ENCODE data around the gene RND2.

DNA sequence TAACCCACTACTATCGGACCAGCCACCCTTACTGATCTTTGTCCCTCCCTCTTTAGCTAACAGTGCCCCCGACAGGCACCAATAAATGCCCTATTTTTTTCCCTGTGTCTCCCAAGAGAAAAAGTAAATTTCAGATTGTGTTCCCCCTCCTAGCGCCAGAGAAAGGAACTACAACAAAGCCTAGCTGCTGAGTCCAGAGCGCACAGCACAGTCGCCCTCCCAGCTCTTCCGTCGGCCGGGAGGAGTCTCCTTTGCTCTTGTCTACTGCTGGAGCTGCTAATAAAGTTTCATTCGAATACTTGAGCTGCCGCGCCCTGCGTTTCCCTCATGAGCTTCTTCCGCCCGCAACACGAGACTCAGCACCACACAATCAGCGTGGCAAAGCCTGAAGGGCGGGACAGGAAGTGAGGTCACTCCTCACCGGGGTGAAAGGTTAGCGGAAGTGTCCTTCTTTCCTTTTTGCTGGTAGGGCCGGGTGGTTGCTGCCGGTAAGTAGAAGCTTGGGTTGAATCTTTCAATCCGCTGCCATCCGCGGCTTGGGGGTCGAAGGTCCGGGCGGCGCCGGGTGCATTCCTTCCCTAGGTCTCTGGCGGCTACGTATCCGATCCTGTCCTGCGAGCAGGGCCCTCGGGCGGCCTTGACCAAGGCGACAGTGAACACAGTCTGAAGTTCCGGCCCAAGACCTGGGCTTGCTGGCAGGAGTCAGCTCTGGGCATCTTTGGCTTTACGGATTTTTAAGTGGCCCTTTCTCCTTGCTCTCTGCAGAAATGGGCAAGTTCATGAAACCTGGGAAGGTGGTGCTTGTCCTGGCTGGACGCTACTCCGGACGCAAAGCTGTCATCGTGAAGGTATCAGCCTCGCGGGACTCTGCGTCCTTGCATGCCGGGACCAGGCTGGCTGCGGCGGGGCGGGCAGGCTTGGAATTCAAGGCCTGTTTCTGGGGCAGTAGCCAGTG, 26.8 kb upstream of the RND2 start, which contains the start of gene RPL27:
- TF ChIP-seq, protein P1, sequence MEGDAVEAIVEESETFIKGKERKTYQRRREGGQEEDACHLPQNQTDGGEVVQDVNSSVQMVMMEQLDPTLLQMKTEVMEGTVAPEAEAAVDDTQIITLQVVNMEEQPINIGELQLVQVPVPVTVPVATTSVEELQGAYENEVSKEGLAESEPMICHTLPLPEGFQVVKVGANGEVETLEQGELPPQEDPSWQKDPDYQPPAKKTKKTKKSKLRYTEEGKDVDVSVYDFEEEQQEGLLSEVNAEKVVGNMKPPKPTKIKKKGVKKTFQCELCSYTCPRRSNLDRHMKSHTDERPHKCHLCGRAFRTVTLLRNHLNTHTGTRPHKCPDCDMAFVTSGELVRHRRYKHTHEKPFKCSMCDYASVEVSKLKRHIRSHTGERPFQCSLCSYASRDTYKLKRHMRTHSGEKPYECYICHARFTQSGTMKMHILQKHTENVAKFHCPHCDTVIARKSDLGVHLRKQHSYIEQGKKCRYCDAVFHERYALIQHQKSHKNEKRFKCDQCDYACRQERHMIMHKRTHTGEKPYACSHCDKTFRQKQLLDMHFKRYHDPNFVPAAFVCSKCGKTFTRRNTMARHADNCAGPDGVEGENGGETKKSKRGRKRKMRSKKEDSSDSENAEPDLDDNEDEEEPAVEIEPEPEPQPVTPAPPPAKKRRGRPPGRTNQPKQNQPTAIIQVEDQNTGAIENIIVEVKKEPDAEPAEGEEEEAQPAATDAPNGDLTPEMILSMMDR (conservative IDR thresholded peaks at IDR 0.05), result peak; percentile 93
- peak; percentile 93 for TF ChIP-seq ZFX (IDR thresholded peaks at IDR 0.05)
